GM12878 (cell line): ENCODE data around the gene ARHGAP26. TPM values are rescaled to one million over a fixed set of nuclear protein-coding genes. Genes with fewer than 3 reads are reported as not detected.

Experiments
- BACH1 ChIP-seq: fragments of 450-650 bp; IDR thresholded peaks from 2 replicates; pipeline ENCODE4 v1.6.1; 2017; ENCODE audit warnings: mild to moderate bottlenecking, borderline replicate concordance
- CREB1 ChIP-seq: IDR thresholded peaks from 2 replicates; pipeline ENCODE4 v1.6.1; 2012; ENCODE audit warnings: low read depth, mild to moderate bottlenecking, inconsistent platforms
- FOS ChIP-seq: IDR thresholded peaks from 3 replicates; pipeline ENCODE4 v1.6.1; 2011; ENCODE audit warnings: borderline replicate concordance; ENCODE audit not compliant: insufficient read length; ENCODE audit errors: extremely low read depth
- FOXM1 ChIP-seq: IDR thresholded peaks from 2 replicates; pipeline ENCODE4 v1.6.1; 2012; ENCODE audit warnings: low read depth, mild to moderate bottlenecking, inconsistent platforms, low read length, moderate library complexity
- HDAC2 ChIP-seq: fragments of 200-600 bp; sonication (generic); IDR thresholded peaks from 2 replicates; pipeline ENCODE4 v1.6.1; 2017
- HDGF ChIP-seq: fragments of 450-650 bp; IDR thresholded peaks from 2 replicates; pipeline ENCODE4 v1.6.1; 2016; ENCODE audit warnings: antibody characterized with exemption
- NRF1 ChIP-seq: conservative IDR thresholded peaks from 2 replicates; pipeline ENCODE4 v1.6.1; 2011; ENCODE audit warnings: mild to moderate bottlenecking, low read depth, low read length, improper control_type of control experiment
- PML ChIP-seq: IDR thresholded peaks from 2 replicates; pipeline ENCODE4 v1.6.1; 2012; ENCODE audit warnings: low read length, inconsistent platforms
- POLR2AphosphoS5 ChIP-seq: IDR thresholded peaks from 2 replicates; pipeline ENCODE4 v1.6.1; 2011; ENCODE audit warnings: mild to moderate bottlenecking, low read length, inconsistent platforms
- RAD51 ChIP-seq: fragments of 450-650 bp; IDR thresholded peaks from 2 replicates; pipeline ENCODE4 v1.6.1; 2016; ENCODE audit warnings: moderate library complexity, mild to moderate bottlenecking, inconsistent platforms
- SPI1 ChIP-seq: IDR thresholded peaks from 2 replicates; pipeline ENCODE4 v1.6.1; 2011; ENCODE audit warnings: low read depth, mild to moderate bottlenecking, low read length, moderate library complexity, borderline replicate concordance; ENCODE audit not compliant: insufficient read depth
- STAT1 ChIP-seq: fragments of 450-650 bp; conservative IDR thresholded peaks from 2 replicates; pipeline ENCODE4 v1.6.1; 2014; ENCODE audit warnings: antibody characterized with exemption, mild to moderate bottlenecking
- YY1 ChIP-seq: IDR thresholded peaks from 2 replicates; pipeline ENCODE4 v1.6.1; 2011; ENCODE audit warnings: low read depth, mild to moderate bottlenecking, low read length
- ZNF24 ChIP-seq: fragments of 450-650 bp; IDR thresholded peaks from 2 replicates; pipeline ENCODE4 v1.6.1; 2017; ENCODE audit warnings: antibody characterized with exemption, mild to moderate bottlenecking
- ZSCAN29 ChIP-seq: fragments of 450-650 bp; IDR thresholded peaks from 2 replicates; pipeline ENCODE4 v1.6.1; 2017; ENCODE audit warnings: mild to moderate bottlenecking, moderate library complexity
- polyA plus RNA-seq, 11 experiments: library from polyadenylated mRNA; depleted of rRNA in 4 of 11; unstranded in 6 of 11; stranded (reverse) in 5 of 11; fragments of >200 nt; fragmentation: Nextera tagmentation in 4 of 11; fragmentation: Illumina TruSeq in 1 of 11; extraction: Ambion mirVana in 4 of 11; extraction: Trizol in 1 of 11; gene quantifications; 1 replicate in 1 of 11; 2 replicates in 10 of 11; pipeline versions ENCODE4 v1.2.1 to v1.2.3, GENCODE V29; 2011 to 2016; ENCODE audit warnings: inconsistent platforms in 2 of 11, missing spikeins in 2 of 11, low read depth in 1 of 11
- total RNA-seq, 4 experiments: library from RNA; depleted of rRNA in 3 of 4; stranded (reverse); fragments of >200 nt in 3 of 4; fragmentation: Illumina TruSeq in 1 of 4; extraction: Trizol in 1 of 4; gene quantifications; 2 replicates each; pipeline versions ENCODE4 v1.2.1 to v1.2.3, GENCODE V29; 2013 to 2021
- TF ChIP-seq, protein P1 (sequence below): IDR thresholded peaks from 2 replicates; pipeline ENCODE4 v1.6.1; 2011; ENCODE audit warnings: mild to moderate bottlenecking, low read depth, low read length, moderate library complexity; ENCODE audit not compliant: insufficient replicate concordance
- TF ChIP-seq, protein P2 (sequence below): fragments of 450-650 bp; IDR thresholded peaks from 2 replicates; pipeline ENCODE4 v1.6.1; 2017; ENCODE audit warnings: borderline replicate concordance
- TF ChIP-seq, protein P3 (sequence below): fragments of 450-650 bp; IDR thresholded peaks from 2 replicates; pipeline ENCODE4 v1.6.1; 2017; ENCODE audit warnings: mild to moderate bottlenecking
- TF ChIP-seq, protein P4 (sequence below): IDR thresholded peaks from 2 replicates; pipeline ENCODE4 v1.6.1; 2011; ENCODE audit warnings: borderline replicate concordance, low read depth, mild to moderate bottlenecking, moderate library complexity, mixed read lengths, low read length; ENCODE audit not compliant: insufficient read depth; ENCODE audit errors: extremely low read length
- TF ChIP-seq, protein P5 (sequence below): fragments of 450-650 bp; IDR thresholded peaks from 2 replicates; pipeline ENCODE4 v1.6.1; 2018; ENCODE audit warnings: mild to moderate bottlenecking, low read depth, moderate library complexity; ENCODE audit not compliant: partially characterized antibody
- TF ChIP-seq, protein P6 (sequence below): fragments of 450-650 bp; IDR thresholded peaks from 2 replicates; pipeline ENCODE4 v1.6.1; 2016; ENCODE audit warnings: mild to moderate bottlenecking

Gene ARHGAP26
- total and polyA plus RNA-seq, 10 of the 15 experiments (the other 5 are each of a cell fraction or from before 2014, with no cell fraction given) = 9.4 to 41.5 (median 19.3) TPM

DNA sequence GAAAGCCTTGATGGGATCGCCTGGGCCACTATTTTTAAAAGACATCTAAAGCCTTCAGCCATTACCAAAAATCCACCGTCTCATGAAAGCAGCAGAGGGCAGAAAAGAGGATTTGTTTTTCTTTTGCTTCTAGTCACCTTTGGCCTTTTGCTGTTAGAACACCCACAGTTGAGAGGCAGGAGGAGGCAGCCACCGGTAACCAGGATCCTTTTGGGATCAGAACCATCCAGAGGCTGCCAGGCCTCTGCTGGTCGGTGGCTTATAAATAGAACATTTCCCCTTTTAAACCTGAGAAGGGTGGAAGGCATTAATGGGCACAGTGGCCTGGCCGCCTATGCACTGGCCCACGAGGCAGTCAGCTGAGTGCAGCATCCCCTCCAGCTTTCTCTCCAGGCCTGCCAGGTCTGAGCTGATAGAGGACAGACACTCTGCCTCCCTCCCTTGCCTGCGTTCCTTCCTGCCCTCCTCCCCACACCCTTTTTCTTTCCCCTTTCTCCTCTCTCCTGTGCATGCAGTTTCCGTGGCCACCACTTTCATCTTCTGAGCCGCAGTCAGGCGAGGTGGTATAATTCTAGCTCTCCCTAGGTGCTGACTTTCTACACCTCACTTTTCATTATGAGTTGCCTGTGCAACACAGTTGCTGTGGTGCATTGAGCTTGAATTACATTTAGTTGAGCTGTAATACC, 253.4 kb downstream of the ARHGAP26 start (continued):
- TF ChIP-seq FOXM1 = peak; percentile 87; the same call in 1 of the 2 replicates
- TF ChIP-seq, protein P1, sequence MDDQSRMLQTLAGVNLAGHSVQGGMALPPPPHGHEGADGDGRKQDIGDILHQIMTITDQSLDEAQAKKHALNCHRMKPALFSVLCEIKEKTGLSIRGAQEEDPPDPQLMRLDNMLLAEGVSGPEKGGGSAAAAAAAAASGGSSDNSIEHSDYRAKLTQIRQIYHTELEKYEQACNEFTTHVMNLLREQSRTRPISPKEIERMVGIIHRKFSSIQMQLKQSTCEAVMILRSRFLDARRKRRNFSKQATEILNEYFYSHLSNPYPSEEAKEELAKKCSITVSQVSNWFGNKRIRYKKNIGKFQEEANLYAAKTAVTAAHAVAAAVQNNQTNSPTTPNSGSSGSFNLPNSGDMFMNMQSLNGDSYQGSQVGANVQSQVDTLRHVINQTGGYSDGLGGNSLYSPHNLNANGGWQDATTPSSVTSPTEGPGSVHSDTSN = no peak
- peak; percentile 65; the same call in 1 of the 2 replicates for TF ChIP-seq BACH1
- 0 out of 2 replicates have a peak, but pooled peaks have one; percentile 51 for TF ChIP-seq YY1
- TF ChIP-seq, protein P2, sequence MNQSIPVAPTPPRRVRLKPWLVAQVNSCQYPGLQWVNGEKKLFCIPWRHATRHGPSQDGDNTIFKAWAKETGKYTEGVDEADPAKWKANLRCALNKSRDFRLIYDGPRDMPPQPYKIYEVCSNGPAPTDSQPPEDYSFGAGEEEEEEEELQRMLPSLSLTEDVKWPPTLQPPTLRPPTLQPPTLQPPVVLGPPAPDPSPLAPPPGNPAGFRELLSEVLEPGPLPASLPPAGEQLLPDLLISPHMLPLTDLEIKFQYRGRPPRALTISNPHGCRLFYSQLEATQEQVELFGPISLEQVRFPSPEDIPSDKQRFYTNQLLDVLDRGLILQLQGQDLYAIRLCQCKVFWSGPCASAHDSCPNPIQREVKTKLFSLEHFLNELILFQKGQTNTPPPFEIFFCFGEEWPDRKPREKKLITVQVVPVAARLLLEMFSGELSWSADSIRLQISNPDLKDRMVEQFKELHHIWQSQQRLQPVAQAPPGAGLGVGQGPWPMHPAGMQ = no peak; the same call in 1 of the 2 replicates
- 0 out of 2 replicates have a peak, but pooled peaks have one; percentile 3 for TF ChIP-seq SPI1
- no peak for TF ChIP-seq NRF1
- TF ChIP-seq, protein P3, sequence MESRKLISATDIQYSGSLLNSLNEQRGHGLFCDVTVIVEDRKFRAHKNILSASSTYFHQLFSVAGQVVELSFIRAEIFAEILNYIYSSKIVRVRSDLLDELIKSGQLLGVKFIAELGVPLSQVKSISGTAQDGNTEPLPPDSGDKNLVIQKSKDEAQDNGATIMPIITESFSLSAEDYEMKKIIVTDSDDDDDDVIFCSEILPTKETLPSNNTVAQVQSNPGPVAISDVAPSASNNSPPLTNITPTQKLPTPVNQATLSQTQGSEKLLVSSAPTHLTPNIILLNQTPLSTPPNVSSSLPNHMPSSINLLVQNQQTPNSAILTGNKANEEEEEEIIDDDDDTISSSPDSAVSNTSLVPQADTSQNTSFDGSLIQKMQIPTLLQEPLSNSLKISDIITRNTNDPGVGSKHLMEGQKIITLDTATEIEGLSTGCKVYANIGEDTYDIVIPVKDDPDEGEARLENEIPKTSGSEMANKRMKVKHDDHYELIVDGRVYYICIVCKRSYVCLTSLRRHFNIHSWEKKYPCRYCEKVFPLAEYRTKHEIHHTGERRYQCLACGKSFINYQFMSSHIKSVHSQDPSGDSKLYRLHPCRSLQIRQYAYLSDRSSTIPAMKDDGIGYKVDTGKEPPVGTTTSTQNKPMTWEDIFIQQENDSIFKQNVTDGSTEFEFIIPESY = no peak
- TF ChIP-seq, protein P4, sequence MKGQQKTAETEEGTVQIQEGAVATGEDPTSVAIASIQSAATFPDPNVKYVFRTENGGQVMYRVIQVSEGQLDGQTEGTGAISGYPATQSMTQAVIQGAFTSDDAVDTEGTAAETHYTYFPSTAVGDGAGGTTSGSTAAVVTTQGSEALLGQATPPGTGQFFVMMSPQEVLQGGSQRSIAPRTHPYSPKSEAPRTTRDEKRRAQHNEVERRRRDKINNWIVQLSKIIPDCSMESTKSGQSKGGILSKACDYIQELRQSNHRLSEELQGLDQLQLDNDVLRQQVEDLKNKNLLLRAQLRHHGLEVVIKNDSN = no peak
- peak; percentile 97 for TF ChIP-seq HDGF
- no peak for TF ChIP-seq ZNF24
- no peak for TF ChIP-seq POLR2AphosphoS5
- no peak for TF ChIP-seq HDAC2
- TF ChIP-seq FOS = no peak
- TF ChIP-seq STAT1 = no peak
- TF ChIP-seq, protein P5, sequence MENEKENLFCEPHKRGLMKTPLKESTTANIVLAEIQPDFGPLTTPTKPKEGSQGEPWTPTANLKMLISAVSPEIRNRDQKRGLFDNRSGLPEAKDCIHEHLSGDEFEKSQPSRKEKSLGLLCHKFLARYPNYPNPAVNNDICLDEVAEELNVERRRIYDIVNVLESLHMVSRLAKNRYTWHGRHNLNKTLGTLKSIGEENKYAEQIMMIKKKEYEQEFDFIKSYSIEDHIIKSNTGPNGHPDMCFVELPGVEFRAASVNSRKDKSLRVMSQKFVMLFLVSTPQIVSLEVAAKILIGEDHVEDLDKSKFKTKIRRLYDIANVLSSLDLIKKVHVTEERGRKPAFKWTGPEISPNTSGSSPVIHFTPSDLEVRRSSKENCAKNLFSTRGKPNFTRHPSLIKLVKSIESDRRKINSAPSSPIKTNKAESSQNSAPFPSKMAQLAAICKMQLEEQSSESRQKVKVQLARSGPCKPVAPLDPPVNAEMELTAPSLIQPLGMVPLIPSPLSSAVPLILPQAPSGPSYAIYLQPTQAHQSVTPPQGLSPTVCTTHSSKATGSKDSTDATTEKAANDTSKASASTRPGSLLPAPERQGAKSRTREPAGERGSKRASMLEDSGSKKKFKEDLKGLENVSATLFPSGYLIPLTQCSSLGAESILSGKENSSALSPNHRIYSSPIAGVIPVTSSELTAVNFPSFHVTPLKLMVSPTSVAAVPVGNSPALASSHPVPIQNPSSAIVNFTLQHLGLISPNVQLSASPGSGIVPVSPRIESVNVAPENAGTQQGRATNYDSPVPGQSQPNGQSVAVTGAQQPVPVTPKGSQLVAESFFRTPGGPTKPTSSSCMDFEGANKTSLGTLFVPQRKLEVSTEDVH = no peak
- no peak for TF ChIP-seq RAD51
- TF ChIP-seq ZSCAN29 = no peak
- TF ChIP-seq, protein P6, sequence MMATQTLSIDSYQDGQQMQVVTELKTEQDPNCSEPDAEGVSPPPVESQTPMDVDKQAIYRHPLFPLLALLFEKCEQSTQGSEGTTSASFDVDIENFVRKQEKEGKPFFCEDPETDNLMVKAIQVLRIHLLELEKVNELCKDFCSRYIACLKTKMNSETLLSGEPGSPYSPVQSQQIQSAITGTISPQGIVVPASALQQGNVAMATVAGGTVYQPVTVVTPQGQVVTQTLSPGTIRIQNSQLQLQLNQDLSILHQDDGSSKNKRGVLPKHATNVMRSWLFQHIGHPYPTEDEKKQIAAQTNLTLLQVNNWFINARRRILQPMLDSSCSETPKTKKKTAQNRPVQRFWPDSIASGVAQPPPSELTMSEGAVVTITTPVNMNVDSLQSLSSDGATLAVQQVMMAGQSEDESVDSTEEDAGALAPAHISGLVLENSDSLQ = peak; percentile 12; the same call in 1 of the 2 replicates
- TF ChIP-seq CREB1 = no peak
- TF ChIP-seq PML = no peak
